ENCODE results near the gene HK1.

DNA sequence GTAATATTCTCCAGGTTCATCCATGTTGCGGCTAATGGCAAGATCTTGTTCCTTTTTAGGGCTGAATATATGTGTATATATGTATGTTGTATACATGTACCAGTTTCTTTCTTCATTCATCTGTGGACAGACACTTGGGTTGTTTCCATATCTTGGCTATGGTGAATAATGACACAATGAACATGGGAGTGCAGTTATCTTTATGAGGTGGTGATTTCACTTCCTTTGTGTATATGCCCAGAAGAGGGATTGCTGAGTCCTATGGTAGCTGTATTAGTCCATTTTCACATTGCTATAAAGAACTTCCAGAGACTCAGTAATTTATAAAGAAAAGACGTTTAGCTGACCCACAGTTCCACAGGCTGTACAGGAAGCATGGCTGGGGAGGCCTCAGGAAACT, 155.9 kb downstream of the HK1 start:
- no peak for TF ChIP-seq CTCF (conservative IDR thresholded peaks at IDR 0.05 in 1 of 2, IDR thresholded peaks at IDR 0.05 in 1 of 2; ENCODE audit: low read depth in 1 of 2, low read length in 2 of 2)
- TF ChIP-seq EZH2 (IDR thresholded peaks at IDR 0.05; ENCODE audit: low read length, missing control alignments): no peak
